Neural crest cell (in vitro differentiated cells): ENCODE results near the gene ANKRD16. TPM values are rescaled to one million over a fixed set of nuclear protein-coding genes. Genes with fewer than 3 reads are reported as not detected.

ENCODE experiments used
- DNase-seq: peaks from one replicate; pipeline ENCODE4 v3.0.0; 2021; ENCODE audit warnings: low read depth, mixed read lengths, low spot score
- H3K27ac Mint-ChIP-seq: one replicate; pipeline ENCODE4 v1.8.0; 2021; ENCODE audit warnings: mild to moderate bottlenecking, mixed read lengths; ENCODE audit not compliant: unreplicated experiment
- H3K27me3 Mint-ChIP-seq: 2 replicates; pipeline ENCODE4 v1.8.0; 2021; ENCODE audit warnings: low read depth, mild to moderate bottlenecking, mixed read lengths
- H3K36me3 Mint-ChIP-seq: 2 replicates; pipeline ENCODE4 v1.8.0; 2021; ENCODE audit warnings: low read depth, mild to moderate bottlenecking, mixed read lengths
- H3K4me1 Mint-ChIP-seq: 2 replicates; pipeline ENCODE4 v1.8.0; 2021; ENCODE audit warnings: mixed read lengths
- H3K4me3 Mint-ChIP-seq: one replicate; pipeline ENCODE4 v1.8.0; 2021; ENCODE audit warnings: mild to moderate bottlenecking, mixed read lengths
- H3K9me3 Mint-ChIP-seq: 2 replicates; pipeline ENCODE4 v1.8.0; 2021; ENCODE audit warnings: mixed read lengths
- CTCF ChIP-seq: fragments of 200-600 bp; sonication (generic); conservative IDR thresholded peaks from 2 replicates; pipeline ENCODE4 v1.5.0; 2021; ENCODE audit warnings: antibody characterized with exemption, mild to moderate bottlenecking
- total RNA-seq: library from RNA; stranded (reverse); gene quantifications from 2 replicates; pipeline ENCODE4 v1.2.1, GENCODE V29; 2021

The ANKRD16 gene
- total RNA-seq, 1 donor from 2014 or later = 13.3 TPM

DNA sequence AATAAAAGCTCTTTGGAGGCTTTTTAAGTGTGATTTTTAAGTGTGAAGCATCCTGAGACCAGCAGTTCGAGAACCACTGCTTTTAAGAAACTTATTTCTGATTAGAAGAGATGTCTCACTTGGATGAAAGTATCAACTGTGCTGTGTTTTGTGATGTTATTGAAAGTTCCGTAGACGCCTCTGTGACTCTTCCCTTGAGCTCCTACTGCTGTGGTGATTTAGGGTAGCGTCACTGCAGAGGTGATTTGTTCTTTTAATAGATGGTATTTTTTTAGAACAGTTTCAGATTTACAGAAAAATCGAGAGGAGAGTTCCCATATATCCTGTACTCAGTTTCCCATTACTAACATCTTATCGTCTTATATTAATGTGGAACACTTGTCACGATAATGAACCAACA is 29.9 kb upstream of the ANKRD16 start:
- TF ChIP-seq CTCF = no peak
- Mint-ChIP-seq H3K4me1 (no peaks in the 10 kb centered on the region), H3K27me3 (no peaks in the 10 kb centered on the region), H3K36me3 (peaks cover 23% of the 10 kb centered on the region), H3K27ac (no peak overlapping the region), H3K4me3 (no peak overlapping the region), H3K9me3 (no peaks in the 10 kb centered on the region)
- no peak for DNase-seq

- H3K9me3 Mint-ChIP-seq = no peaks in the 10 kb centered on the region
- no peaks in the 10 kb centered on the region for H3K4me1 Mint-ChIP-seq
- no peak overlapping the region for H3K27ac Mint-ChIP-seq
- no peak for TF ChIP-seq CTCF
- DNase-seq = no peak
- H3K4me3 Mint-ChIP-seq = no peak overlapping the region
- peaks cover 22% of the 10 kb centered on the region for H3K36me3 Mint-ChIP-seq
- H3K27me3 Mint-ChIP-seq = no peaks in the 10 kb centered on the region
These were observed 29.1 kb upstream of the ANKRD16 start for GRCh38 chr10:5918763-5919162.

- H3K36me3 Mint-ChIP-seq = peaks cover 25% of the 10 kb centered on the region
- H3K4me3 Mint-ChIP-seq = no peak overlapping the region
- no peak overlapping the region for H3K27ac Mint-ChIP-seq
- TF ChIP-seq CTCF = no peak
- H3K4me1 Mint-ChIP-seq = no peaks in the 10 kb centered on the region
- DNase-seq = no peak
- H3K9me3 Mint-ChIP-seq = no peaks in the 10 kb centered on the region
- no peaks in the 10 kb centered on the region for H3K27me3 Mint-ChIP-seq
These were observed 27.6 kb upstream of the ANKRD16 start for GRCh38 chr10:5917305-5917704.

DNA sequence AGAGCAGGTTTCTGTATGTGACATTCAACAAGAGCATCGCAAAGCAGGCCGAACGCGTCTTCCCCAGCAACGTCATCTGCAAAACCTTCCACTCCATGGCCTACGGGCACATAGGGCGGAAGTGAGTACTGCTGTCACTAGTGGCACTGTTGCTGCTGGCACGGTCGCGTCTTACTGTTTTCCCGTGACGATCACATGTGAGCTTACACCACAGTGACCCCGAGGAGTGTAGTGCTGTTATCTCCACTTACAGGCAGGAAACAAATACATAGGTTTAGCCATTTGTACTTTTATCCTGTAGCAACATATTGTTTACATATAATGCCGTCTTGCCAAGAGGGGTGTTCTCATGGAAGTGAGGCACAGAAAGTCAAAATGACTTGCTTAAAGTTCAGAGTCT is 25.8 kb upstream of the ANKRD16 start:
- Mint-ChIP-seq H3K4me1 (no peaks in the 10 kb centered on the region), H3K9me3 (no peaks in the 10 kb centered on the region), H3K4me3 (no peak overlapping the region), H3K27ac (no peak overlapping the region), H3K36me3 (peaks cover 22% of the 10 kb centered on the region), H3K27me3 (no peaks in the 10 kb centered on the region)
- no peak for TF ChIP-seq CTCF
- DNase-seq = no peak

- Mint-ChIP-seq H3K27me3 (no peaks in the 10 kb centered on the region), H3K27ac (no peak overlapping the region), H3K4me3 (no peak overlapping the region), H3K4me1 (no peaks in the 10 kb centered on the region), H3K36me3 (peaks cover 23% of the 10 kb centered on the region), H3K9me3 (no peaks in the 10 kb centered on the region)
- no peak for TF ChIP-seq CTCF
- DNase-seq = no peak
These were observed 24.0 kb upstream of the ANKRD16 start for GRCh38 chr10:5913736-5914135.

- Mint-ChIP-seq H3K36me3 (peaks cover 24% of the 10 kb centered on the region), H3K27ac (no peak overlapping the region)
- TF ChIP-seq CTCF = no peak
These were observed 22.0 kb upstream of the ANKRD16 start for GRCh38 chr10:5911670-5912069.

More at GRCh38 chr10:5911670-5912069, 22.0 kb upstream of the ANKRD16 start:
- Mint-ChIP-seq H3K4me1 (no peaks in the 10 kb centered on the region), H3K9me3 (no peaks in the 10 kb centered on the region), H3K27me3 (no peaks in the 10 kb centered on the region), H3K4me3 (no peak overlapping the region)
- DNase-seq = no peak
